Measurements from ENCODE around the gene PRSS8.
"Not testable (repeated sequence)": the region's sequence is repeated elsewhere in the genome, so short reads cannot be mapped to it uniquely, and the experiment has no call there.

The PRSS8 gene

GRCh38 chr16:31143694-31144148, 8.2 kb upstream of the PRSS8 start:
- H3K4me3 ChIP-seq (ENCODE audit: low read depth, low read length), result no peak overlapping the region

GRCh38 chr16:31143011-31143693, 7.6 kb upstream of the PRSS8 start:
- peak overlapping the region; percentile 36 for H3K4me3 ChIP-seq (ENCODE audit: low read depth, low read length)
- no peak for DNase-seq (ENCODE audit: low read depth)
- no peak for TF ChIP-seq CTCF (IDR thresholded peaks at IDR 0.05; ENCODE audit: low read depth, low read length, missing control alignments)
- in situ Hi-C loops (cut with HindIII; ENCODE audit: low sequenced_read_pairs), result no loop called here

More at GRCh38 chr16:31143694-31144148, 8.2 kb upstream of the PRSS8 start:
- DNase-seq (ENCODE audit: low read depth), result no peak
- in situ Hi-C loops (cut with HindIII; ENCODE audit: low sequenced_read_pairs), result no loop called here
- TF ChIP-seq CTCF (IDR thresholded peaks at IDR 0.05; ENCODE audit: low read depth, low read length, missing control alignments), result no peak

- peak; percentile 89 for TF ChIP-seq CTCF (IDR thresholded peaks at IDR 0.05; ENCODE audit: low read depth, low read length, missing control alignments)
- H3K4me3 ChIP-seq (ENCODE audit: low read depth, low read length), result peak overlapping the region; percentile 36
- DNase-seq (ENCODE audit: low read depth), result peak; percentile 95
- in situ Hi-C loops (cut with HindIII; ENCODE audit: low sequenced_read_pairs), result no loop called here
Observed at GRCh38 chr16:31142109-31143010, 6.8 kb upstream of the PRSS8 start.

GRCh38 chr16:31141489-31142108, 6.1 kb upstream of the PRSS8 start:
- DNase-seq (ENCODE audit: low read depth), result no peak
- in situ Hi-C loops (cut with HindIII; ENCODE audit: low sequenced_read_pairs), result no loop called here
- peak overlapping the region; percentile 26 for H3K4me3 ChIP-seq (ENCODE audit: low read depth, low read length)
- no peak for TF ChIP-seq CTCF (IDR thresholded peaks at IDR 0.05; ENCODE audit: low read depth, low read length, missing control alignments)

- in situ Hi-C loops (cut with HindIII; ENCODE audit: low sequenced_read_pairs); DNase-seq (ENCODE audit: low read depth); H3K4me3 ChIP-seq (ENCODE audit: low read depth, low read length): not testable (repeated sequence)
Observed at GRCh38 chr16:31141071-31141469, 5.5 kb upstream of the PRSS8 start.

- DNase-seq (ENCODE audit: low read depth), result no peak
- no peak for TF ChIP-seq CTCF (IDR thresholded peaks at IDR 0.05; ENCODE audit: low read depth, low read length, missing control alignments)
- H3K4me3 ChIP-seq (ENCODE audit: low read depth, low read length), result no peak overlapping the region
- in situ Hi-C loops (cut with HindIII; ENCODE audit: low sequenced_read_pairs), result no loop called here
Observed at GRCh38 chr16:31138621-31139578, 3.4 kb upstream of the PRSS8 start.

- in situ Hi-C loops (cut with HindIII; ENCODE audit: low sequenced_read_pairs); DNase-seq (ENCODE audit: low read depth); H3K4me3 ChIP-seq (ENCODE audit: low read depth, low read length): not testable (repeated sequence)
Observed at GRCh38 chr16:31136822-31137499, 1.4 kb upstream of the PRSS8 start.

Data from astrocyte of the cerebellum (primary cell).